ENCODE results near the gene ANTXR2. TPM values are rescaled to one million over a fixed set of nuclear protein-coding genes. Genes with fewer than 3 reads are reported as not detected.

Gene ANTXR2
- total and polyA plus RNA-seq, 2 of the 8 experiments (the other 6 are each of a cell fraction or from before 2014, with no cell fraction given): 1.1 to 7.5 TPM

DNA sequence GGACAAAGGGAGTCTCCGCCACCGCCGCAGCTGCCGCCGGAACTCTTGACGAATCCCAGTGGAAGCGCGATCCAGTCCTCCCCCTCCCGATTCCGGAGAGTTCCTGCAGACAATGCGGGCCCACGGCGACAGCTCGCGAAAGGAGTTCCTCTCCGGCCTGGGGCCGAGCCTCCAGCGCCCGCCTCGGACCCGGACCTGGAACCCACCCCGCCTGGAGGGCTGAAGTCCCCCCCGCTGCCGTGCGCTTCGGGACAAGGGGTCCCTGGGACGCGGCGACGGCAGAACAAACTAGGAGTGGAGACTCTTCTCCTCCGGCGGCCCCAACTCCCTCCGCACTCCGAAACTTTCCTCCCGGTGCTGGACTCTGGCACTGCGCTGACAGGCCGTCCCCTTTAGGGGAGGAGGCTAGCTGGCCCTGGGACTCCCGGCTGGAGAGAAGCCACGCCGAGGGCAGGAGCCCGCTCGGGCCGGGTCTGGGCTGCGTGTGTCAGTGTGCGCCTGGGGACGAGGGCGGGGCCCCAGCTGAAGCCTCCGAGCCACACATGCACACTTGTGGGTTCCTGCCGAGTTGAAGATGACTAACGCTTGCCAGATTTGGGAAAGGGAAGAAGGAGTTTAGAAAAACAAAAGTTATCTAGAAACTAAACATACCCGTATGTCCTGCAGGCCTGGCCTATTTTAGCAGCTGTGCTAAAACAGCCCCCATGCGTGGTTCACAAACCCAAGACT is at the start of gene ANTXR2 (continued):
- TF ChIP-seq BRCA1 (IDR thresholded peaks at IDR 0.05; ENCODE audit: low read depth, low read length): no peak
- TF ChIP-seq TAF7 (optimal IDR thresholded peaks at IDR 0.05; ENCODE audit: borderline replicate concordance, low read depth, low read length): no peak
- TF ChIP-seq, protein P1, sequence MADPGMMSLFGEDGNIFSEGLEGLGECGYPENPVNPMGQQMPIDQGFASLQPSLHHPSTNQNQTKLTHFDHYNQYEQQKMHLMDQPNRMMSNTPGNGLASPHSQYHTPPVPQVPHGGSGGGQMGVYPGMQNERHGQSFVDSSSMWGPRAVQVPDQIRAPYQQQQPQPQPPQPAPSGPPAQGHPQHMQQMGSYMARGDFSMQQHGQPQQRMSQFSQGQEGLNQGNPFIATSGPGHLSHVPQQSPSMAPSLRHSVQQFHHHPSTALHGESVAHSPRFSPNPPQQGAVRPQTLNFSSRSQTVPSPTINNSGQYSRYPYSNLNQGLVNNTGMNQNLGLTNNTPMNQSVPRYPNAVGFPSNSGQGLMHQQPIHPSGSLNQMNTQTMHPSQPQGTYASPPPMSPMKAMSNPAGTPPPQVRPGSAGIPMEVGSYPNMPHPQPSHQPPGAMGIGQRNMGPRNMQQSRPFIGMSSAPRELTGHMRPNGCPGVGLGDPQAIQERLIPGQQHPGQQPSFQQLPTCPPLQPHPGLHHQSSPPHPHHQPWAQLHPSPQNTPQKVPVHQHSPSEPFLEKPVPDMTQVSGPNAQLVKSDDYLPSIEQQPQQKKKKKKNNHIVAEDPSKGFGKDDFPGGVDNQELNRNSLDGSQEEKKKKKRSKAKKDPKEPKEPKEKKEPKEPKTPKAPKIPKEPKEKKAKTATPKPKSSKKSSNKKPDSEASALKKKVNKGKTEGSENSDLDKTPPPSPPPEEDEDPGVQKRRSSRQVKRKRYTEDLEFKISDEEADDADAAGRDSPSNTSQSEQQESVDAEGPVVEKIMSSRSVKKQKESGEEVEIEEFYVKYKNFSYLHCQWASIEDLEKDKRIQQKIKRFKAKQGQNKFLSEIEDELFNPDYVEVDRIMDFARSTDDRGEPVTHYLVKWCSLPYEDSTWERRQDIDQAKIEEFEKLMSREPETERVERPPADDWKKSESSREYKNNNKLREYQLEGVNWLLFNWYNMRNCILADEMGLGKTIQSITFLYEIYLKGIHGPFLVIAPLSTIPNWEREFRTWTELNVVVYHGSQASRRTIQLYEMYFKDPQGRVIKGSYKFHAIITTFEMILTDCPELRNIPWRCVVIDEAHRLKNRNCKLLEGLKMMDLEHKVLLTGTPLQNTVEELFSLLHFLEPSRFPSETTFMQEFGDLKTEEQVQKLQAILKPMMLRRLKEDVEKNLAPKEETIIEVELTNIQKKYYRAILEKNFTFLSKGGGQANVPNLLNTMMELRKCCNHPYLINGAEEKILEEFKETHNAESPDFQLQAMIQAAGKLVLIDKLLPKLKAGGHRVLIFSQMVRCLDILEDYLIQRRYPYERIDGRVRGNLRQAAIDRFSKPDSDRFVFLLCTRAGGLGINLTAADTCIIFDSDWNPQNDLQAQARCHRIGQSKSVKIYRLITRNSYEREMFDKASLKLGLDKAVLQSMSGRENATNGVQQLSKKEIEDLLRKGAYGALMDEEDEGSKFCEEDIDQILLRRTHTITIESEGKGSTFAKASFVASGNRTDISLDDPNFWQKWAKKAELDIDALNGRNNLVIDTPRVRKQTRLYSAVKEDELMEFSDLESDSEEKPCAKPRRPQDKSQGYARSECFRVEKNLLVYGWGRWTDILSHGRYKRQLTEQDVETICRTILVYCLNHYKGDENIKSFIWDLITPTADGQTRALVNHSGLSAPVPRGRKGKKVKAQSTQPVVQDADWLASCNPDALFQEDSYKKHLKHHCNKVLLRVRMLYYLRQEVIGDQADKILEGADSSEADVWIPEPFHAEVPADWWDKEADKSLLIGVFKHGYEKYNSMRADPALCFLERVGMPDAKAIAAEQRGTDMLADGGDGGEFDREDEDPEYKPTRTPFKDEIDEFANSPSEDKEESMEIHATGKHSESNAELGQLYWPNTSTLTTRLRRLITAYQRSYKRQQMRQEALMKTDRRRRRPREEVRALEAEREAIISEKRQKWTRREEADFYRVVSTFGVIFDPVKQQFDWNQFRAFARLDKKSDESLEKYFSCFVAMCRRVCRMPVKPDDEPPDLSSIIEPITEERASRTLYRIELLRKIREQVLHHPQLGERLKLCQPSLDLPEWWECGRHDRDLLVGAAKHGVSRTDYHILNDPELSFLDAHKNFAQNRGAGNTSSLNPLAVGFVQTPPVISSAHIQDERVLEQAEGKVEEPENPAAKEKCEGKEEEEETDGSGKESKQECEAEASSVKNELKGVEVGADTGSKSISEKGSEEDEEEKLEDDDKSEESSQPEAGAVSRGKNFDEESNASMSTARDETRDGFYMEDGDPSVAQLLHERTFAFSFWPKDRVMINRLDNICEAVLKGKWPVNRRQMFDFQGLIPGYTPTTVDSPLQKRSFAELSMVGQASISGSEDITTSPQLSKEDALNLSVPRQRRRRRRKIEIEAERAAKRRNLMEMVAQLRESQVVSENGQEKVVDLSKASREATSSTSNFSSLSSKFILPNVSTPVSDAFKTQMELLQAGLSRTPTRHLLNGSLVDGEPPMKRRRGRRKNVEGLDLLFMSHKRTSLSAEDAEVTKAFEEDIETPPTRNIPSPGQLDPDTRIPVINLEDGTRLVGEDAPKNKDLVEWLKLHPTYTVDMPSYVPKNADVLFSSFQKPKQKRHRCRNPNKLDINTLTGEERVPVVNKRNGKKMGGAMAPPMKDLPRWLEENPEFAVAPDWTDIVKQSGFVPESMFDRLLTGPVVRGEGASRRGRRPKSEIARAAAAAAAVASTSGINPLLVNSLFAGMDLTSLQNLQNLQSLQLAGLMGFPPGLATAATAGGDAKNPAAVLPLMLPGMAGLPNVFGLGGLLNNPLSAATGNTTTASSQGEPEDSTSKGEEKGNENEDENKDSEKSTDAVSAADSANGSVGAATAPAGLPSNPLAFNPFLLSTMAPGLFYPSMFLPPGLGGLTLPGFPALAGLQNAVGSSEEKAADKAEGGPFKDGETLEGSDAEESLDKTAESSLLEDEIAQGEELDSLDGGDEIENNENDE (IDR thresholded peaks at IDR 0.05; ENCODE audit: insufficient replicate concordance, low read length): no peak
- no peak for TF ChIP-seq RFX5 (IDR thresholded peaks at IDR 0.05; ENCODE audit: borderline replicate concordance, low read depth, low read length)
- TF ChIP-seq RXRA (IDR thresholded peaks at IDR 0.05; ENCODE audit: insufficient read depth, low read depth, low read length): no peak
- TF ChIP-seq, protein P2, sequence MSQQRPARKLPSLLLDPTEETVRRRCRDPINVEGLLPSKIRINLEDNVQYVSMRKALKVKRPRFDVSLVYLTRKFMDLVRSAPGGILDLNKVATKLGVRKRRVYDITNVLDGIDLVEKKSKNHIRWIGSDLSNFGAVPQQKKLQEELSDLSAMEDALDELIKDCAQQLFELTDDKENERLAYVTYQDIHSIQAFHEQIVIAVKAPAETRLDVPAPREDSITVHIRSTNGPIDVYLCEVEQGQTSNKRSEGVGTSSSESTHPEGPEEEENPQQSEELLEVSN (IDR thresholded peaks at IDR 0.05): peak; percentile 33; the same call in 1 of the 2 replicates
- TF ChIP-seq CHD2 (IDR thresholded peaks at IDR 0.05; ENCODE audit: low read length): no peak

All from H1 (cell line).